ENCODE measurements around the gene NUP107.

Gene NUP107

DNA sequence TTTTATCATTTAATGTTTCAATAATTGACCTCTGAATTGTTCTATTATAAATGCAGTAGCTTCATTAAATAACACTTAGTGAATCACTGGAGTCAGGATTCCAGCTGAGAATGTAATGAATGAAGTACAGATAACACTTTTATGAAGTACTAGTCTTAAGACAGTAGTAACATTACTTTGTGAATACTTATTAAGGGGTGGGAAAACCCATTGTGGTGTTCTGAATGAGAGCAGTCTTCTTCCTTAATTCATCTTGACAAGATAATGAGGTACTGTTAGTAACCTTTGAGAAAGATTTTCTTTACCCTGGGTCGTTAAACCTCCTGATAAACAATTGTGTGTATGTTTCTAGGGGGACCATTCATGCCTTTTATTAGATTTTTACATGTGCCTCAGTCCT lies 12.7 kb downstream of the NUP107 start:
- DNase-seq (ENCODE audit: insufficient read length, low spot score): no peak
- no peak for TF ChIP-seq PAX5 (IDR thresholded peaks at IDR 0.05; ENCODE audit: insufficient read depth, low read length, severe bottlenecking)
- no peak for TF ChIP-seq TAF1 (IDR thresholded peaks at IDR 0.05; ENCODE audit: low read depth, low read length)
- TF ChIP-seq POU2F2 (IDR thresholded peaks at IDR 0.05; ENCODE audit: low read depth, low read length): no peak
- no peak for FAIRE-seq

DNA sequence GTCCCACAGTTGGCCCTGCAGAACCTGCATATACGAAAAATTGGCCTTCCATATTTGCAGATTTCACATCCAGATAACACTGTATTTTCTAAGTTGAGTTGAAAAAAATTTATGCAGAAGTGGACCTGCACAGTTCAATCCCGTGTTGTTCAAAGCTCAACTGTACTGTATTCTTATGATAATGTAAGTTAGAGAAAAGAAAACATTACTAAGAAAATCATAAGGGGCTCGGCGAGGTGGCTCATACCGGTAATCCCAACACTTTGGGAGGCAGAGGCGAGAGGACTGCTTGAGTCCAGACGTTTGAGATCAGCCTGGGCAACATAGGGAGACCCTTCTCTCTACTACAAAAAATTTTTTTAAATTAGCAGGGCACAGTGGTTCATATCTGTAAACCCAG lies 41.0 kb downstream of the NUP107 start:
- FAIRE-seq (no peak), DNase-seq (ENCODE audit: insufficient read length, low spot score) (no peak)
- TF ChIP-seq SPI1 (IDR thresholded peaks at IDR 0.05; ENCODE audit: low read depth, low read length) (no peak), POLR2A (IDR thresholded peaks at IDR 0.05; ENCODE audit: low read depth, low read length) (no peak), POU2F2 (IDR thresholded peaks at IDR 0.05; ENCODE audit: low read depth, low read length) (no peak), POLR2AphosphoS5 (IDR thresholded peaks at IDR 0.05; ENCODE audit: low read depth, low read length) (no peak), PAX5 (IDR thresholded peaks at IDR 0.05; ENCODE audit: insufficient read depth, low read length, severe bottlenecking) (no peak), TAF1 (IDR thresholded peaks at IDR 0.05; ENCODE audit: low read depth, low read length) (no peak)

DNA sequence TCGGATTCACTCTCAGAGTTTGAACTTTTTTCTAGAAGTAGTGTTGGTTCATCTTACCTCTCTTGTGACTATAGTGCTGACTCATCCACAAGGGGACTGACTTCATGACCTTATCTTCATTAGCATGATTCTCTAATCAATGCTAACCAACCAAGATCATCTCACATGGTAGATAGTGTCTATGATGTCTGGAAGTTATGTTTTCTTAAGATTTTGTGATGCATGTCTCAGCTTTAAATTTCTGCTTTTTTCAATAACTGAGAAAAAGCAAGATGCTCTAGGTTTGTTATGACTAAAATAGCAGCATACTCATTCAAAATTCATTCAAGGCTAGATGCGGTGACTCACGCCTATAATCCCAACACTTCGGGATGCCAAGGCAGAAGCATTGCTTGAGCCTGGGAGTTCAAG lies 46.9 kb downstream of the NUP107 start:
- FAIRE-seq: no peak
- TF ChIP-seq POLR2AphosphoS5 (IDR thresholded peaks at IDR 0.05; ENCODE audit: low read depth, low read length): no peak
- no peak for TF ChIP-seq SPI1 (IDR thresholded peaks at IDR 0.05; ENCODE audit: low read depth, low read length)
- no peak for TF ChIP-seq POU2F2 (IDR thresholded peaks at IDR 0.05; ENCODE audit: low read depth, low read length)
- TF ChIP-seq POLR2A (IDR thresholded peaks at IDR 0.05; ENCODE audit: low read depth, low read length): no peak
- TF ChIP-seq PAX5 (IDR thresholded peaks at IDR 0.05; ENCODE audit: insufficient read depth, low read length, severe bottlenecking): no peak
- TF ChIP-seq TAF1 (IDR thresholded peaks at IDR 0.05; ENCODE audit: low read depth, low read length): no peak
- DNase-seq (ENCODE audit: insufficient read length, low spot score): no peak

DNA sequence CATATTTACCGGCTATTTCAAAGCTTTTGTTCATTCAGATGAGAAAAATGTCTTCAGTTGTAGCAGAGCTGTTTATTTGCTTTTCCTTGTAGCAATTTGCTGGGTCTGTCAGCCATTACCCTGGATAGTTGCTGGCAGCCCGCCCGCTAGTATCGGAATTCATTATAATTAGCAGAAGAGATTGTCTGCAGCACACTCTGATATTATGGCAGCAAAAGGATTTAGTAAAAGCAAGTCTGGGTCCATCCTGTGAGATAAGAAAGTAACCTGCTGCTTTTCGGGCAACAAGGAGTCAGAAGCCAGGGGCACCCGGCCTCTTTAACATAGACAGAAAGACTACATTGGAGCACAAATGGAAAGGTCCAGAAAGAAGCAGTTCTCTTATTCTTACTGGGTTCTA lies 53.1 kb downstream of the NUP107 start:
- no peak for FAIRE-seq
- DNase-seq (ENCODE audit: insufficient read length, low spot score): no peak
- TF ChIP-seq PAX5 (IDR thresholded peaks at IDR 0.05; ENCODE audit: insufficient read depth, low read length, severe bottlenecking): no peak
- no peak for TF ChIP-seq POU2F2 (IDR thresholded peaks at IDR 0.05; ENCODE audit: low read depth, low read length)
- no peak for TF ChIP-seq SPI1 (IDR thresholded peaks at IDR 0.05; ENCODE audit: low read depth, low read length)
- no peak for TF ChIP-seq POLR2AphosphoS5 (IDR thresholded peaks at IDR 0.05; ENCODE audit: low read depth, low read length)
- no peak for TF ChIP-seq TAF1 (IDR thresholded peaks at IDR 0.05; ENCODE audit: low read depth, low read length)
- TF ChIP-seq POLR2A (IDR thresholded peaks at IDR 0.05; ENCODE audit: low read depth, low read length): no peak

DNA sequence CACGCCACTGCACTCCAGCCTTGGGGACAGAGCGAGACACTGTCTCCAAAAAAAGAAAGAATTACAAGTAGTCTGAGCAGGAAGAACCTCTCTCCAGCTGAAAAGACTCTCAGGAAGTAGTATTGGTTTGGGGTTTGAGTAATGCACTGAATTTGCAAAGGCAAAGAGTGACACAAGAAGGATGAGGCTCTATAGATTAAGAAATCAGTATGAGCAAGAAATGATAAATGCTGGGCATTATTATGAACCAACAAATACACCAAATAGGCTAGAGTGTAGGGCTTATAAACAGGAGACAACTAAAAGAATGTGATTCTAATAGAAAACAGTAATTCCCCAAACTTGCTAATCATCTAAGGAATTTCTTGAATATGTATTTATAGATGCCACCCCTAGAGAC lies 56.6 kb downstream of the NUP107 start:
- DNase-seq (ENCODE audit: insufficient read length, low spot score) (no peak), FAIRE-seq (no peak)
- no peak for TF ChIP-seq POLR2A (IDR thresholded peaks at IDR 0.05; ENCODE audit: low read depth, low read length)
- TF ChIP-seq POU2F2 (IDR thresholded peaks at IDR 0.05; ENCODE audit: low read depth, low read length): no peak
- TF ChIP-seq PAX5 (IDR thresholded peaks at IDR 0.05; ENCODE audit: insufficient read depth, low read length, severe bottlenecking): no peak
- TF ChIP-seq POLR2AphosphoS5 (IDR thresholded peaks at IDR 0.05; ENCODE audit: low read depth, low read length): no peak

DNA sequence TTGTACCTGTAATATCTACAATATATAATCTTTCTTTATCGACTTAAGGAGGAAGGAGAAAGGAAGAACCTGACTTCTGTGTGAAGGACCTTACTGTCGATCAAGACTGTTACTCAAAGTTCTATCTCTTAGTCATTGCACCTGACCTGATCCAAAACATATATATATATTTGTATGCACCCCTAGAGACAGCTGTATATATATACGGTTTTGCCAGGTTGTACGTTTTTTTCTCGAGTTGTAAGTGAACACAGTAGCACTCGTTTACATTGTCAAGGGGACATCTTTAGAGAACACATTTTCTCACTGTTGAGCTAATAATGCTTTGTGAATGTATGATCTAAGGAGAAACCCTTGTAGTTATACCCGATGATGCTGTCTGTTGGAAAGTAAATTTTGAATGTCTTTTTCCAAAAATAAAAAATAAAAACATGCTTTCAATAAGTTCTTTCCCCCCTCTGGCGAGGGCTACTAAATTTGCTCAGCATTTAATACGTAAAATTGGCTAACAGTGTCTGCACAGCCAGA lies 58.7 kb downstream of the NUP107 start:
- FAIRE-seq: no peak
- no peak for DNase-seq (ENCODE audit: insufficient read length, low spot score)

DNA sequence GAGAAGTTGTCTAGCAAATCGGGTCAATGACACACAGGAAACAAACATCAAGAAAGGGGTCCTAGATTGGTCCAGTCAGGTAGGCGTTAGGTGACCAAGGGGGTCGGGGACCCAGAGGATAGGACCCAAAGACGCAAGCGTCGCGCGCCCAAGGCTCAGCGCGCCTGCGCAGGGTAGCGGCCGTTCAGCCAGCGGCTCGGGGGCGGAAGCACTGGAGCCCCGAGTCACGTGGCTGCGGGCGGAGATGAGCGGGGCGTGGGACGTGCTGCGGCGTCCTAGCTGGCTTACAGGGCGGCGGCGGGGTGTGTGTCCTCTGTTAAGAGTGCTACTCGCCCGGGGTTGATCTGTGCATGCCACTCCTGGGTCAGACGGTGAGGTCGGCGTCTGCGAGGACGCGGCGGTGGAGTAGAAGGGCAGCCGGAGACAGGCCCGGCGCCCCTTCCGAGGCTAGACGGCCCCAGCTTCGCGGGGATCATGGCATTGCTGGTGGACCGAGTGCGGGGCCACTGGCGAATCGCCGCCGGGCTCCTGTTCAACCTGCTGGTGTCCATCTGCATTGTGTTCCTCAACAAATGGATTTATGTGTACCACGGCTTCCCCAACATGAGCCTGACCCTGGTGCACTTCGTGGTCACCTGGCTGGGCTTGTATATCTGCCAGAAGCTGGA lies 59.3 kb downstream of the NUP107 start, which contains the start of gene SLC35E3:
Gene SLC35E3 (plus strand): TSS at position 273 of the 668 bp plus-strand sequence. CDS start 202 bp downstream, at position 475.
- DNase-seq (ENCODE audit: insufficient read length, low spot score): peak; percentile 92
- TF ChIP-seq SPI1 (IDR thresholded peaks at IDR 0.05; ENCODE audit: low read depth, low read length): no peak
- TF ChIP-seq POU2F2 (IDR thresholded peaks at IDR 0.05; ENCODE audit: low read depth, low read length): no peak
- TF ChIP-seq POLR2AphosphoS5 (IDR thresholded peaks at IDR 0.05; ENCODE audit: low read depth, low read length): peak; percentile 76; the same call in 1 of the 2 replicates
- peak; percentile 83 for TF ChIP-seq POLR2A (IDR thresholded peaks at IDR 0.05; ENCODE audit: low read depth, low read length)
- TF ChIP-seq TAF1 (IDR thresholded peaks at IDR 0.05; ENCODE audit: low read depth, low read length): 0 out of 2 replicates have a peak, but pooled peaks have one; percentile 22
- TF ChIP-seq PAX5 (IDR thresholded peaks at IDR 0.05; ENCODE audit: insufficient read depth, low read length, severe bottlenecking): no peak
- peak; percentile 97 for FAIRE-seq

More for the DNA sequence above, 58.7 kb downstream of the NUP107 start:
- no peak for TF ChIP-seq PAX5 (IDR thresholded peaks at IDR 0.05; ENCODE audit: insufficient read depth, low read length, severe bottlenecking)
- no peak for TF ChIP-seq POLR2AphosphoS5 (IDR thresholded peaks at IDR 0.05; ENCODE audit: low read depth, low read length)
- no peak for TF ChIP-seq POU2F2 (IDR thresholded peaks at IDR 0.05; ENCODE audit: low read depth, low read length)
- TF ChIP-seq POLR2A (IDR thresholded peaks at IDR 0.05; ENCODE audit: low read depth, low read length): no peak
- no peak for TF ChIP-seq SPI1 (IDR thresholded peaks at IDR 0.05; ENCODE audit: low read depth, low read length)
- TF ChIP-seq TAF1 (IDR thresholded peaks at IDR 0.05; ENCODE audit: low read depth, low read length): no peak; the same call in 1 of the 2 replicates

DNA sequence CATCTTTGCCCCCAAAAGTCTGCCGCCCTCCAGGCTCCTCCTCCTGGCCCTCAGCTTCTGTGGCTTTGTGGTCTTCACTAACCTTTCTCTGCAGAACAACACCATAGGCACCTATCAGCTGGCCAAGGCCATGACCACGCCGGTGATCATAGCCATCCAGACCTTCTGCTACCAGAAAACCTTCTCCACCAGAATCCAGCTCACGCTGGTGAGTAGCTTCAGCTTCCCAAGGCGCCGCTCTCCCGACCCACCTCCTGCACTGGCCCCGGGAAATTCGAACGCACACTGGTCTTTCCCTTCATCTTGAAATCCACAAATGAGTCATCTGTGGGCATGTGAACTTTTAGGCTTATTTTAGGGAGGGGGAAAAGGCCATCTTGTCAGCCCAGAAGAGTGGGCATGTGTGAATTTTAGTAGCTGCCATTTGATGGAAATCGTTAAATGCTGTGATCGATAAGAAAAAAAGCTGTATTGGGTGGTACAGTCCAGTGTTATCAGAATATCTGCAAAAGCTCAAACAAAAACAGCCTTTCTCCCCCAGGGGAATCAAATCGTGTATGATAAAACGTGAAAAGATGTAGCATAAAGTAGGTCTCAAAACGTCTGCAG lies 59.9 kb downstream of the NUP107 start:
- peak; percentile 20 for DNase-seq (ENCODE audit: insufficient read length, low spot score)
- no peak for TF ChIP-seq PAX5 (IDR thresholded peaks at IDR 0.05; ENCODE audit: insufficient read depth, low read length, severe bottlenecking)
- TF ChIP-seq SPI1 (IDR thresholded peaks at IDR 0.05; ENCODE audit: low read depth, low read length): no peak
- TF ChIP-seq POLR2A (IDR thresholded peaks at IDR 0.05; ENCODE audit: low read depth, low read length): no peak
- TF ChIP-seq POLR2AphosphoS5 (IDR thresholded peaks at IDR 0.05; ENCODE audit: low read depth, low read length): no peak
- 0 out of 2 replicates have a peak, but pooled peaks have one; percentile 15 for TF ChIP-seq POU2F2 (IDR thresholded peaks at IDR 0.05; ENCODE audit: low read depth, low read length)
- FAIRE-seq: no peak

DNA sequence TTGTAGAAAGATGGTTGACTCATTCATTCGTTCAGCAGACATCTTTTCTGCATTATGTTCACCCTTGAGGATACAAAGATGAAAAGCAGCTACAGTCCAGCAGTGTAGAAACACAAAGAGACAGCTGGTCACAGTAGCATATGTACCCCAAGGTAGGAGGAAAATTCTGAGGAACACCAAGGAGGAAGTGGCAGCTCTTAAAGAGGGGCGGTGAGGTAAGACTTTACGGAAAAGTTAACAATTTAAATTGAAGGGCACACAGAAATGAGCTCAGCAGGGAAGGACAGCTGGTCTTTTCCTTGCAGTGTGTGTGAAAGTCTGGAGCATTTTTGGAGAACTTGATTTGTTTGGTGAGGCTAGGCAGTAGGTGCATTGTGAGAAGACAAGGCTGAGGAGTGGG lies 62.7 kb downstream of the NUP107 start:
- no peak for TF ChIP-seq PAX5 (IDR thresholded peaks at IDR 0.05; ENCODE audit: insufficient read depth, low read length, severe bottlenecking)
- TF ChIP-seq SPI1 (IDR thresholded peaks at IDR 0.05; ENCODE audit: low read depth, low read length): no peak
- no peak for TF ChIP-seq TAF1 (IDR thresholded peaks at IDR 0.05; ENCODE audit: low read depth, low read length)
- TF ChIP-seq POLR2AphosphoS5 (IDR thresholded peaks at IDR 0.05; ENCODE audit: low read depth, low read length): no peak
- DNase-seq (ENCODE audit: insufficient read length, low spot score) (no peak), FAIRE-seq (no peak)

Data from GM12891 (cell line).